HepG2 (cell line): ENCODE measurements around the gene COA3. TPM values are rescaled to one million over a fixed set of nuclear protein-coding genes. Genes with fewer than 3 reads are reported as not detected.

Experiments used
- ARID4A ChIP-seq: sonication (generic); formaldehyde crosslinking; IDR thresholded peaks from 2 replicates; pipeline ENCODE4 v1.5.0; 2020; ENCODE audit warnings: mild to moderate bottlenecking, missing genetic modification reagents, borderline replicate concordance
- ELF3 ChIP-seq: IDR thresholded peaks from 2 replicates; pipeline ENCODE4 v1.6.1; 2016; ENCODE audit warnings: missing genetic modification reagents, missing compliant biosample characterization
- HHEX ChIP-seq: IDR thresholded peaks from 2 replicates; pipeline ENCODE4 v1.6.1; 2016; ENCODE audit warnings: control low read depth
- HNF1B ChIP-seq: sonication (generic); formaldehyde crosslinking; IDR thresholded peaks from 2 replicates; pipeline ENCODE4 v1.5.1; 2020; ENCODE audit warnings: mild to moderate bottlenecking, moderate library complexity, missing genetic modification reagents
- KDM5B ChIP-seq: sonication (generic); formaldehyde crosslinking; IDR thresholded peaks from 2 replicates; pipeline ENCODE4 v1.4.0; 2020; ENCODE audit warnings: missing genetic modification reagents, mild to moderate bottlenecking, borderline replicate concordance
- NAIF1 ChIP-seq: sonication (generic); formaldehyde crosslinking; IDR thresholded peaks from 2 replicates; pipeline ENCODE4 v1.5.0; 2020; ENCODE audit warnings: mild to moderate bottlenecking, missing genetic modification reagents, borderline replicate concordance
- NR0B2 ChIP-seq: sonication (generic); formaldehyde crosslinking; IDR thresholded peaks from 2 replicates; pipeline ENCODE4 v1.4.0; 2020; ENCODE audit warnings: mild to moderate bottlenecking, missing genetic modification reagents
- RORA ChIP-seq: sonication (generic); formaldehyde crosslinking; IDR thresholded peaks from 2 replicates; pipeline ENCODE4 v1.5.0; 2020; ENCODE audit warnings: mild to moderate bottlenecking, missing genetic modification reagents, moderate library complexity
- RXRA ChIP-seq: sonication (generic); formaldehyde crosslinking; IDR thresholded peaks from 2 replicates; pipeline ENCODE4 v1.5.1; 2020; ENCODE audit warnings: missing genetic modification reagents
- SMYD3 ChIP-seq: sonication (generic); formaldehyde crosslinking; IDR thresholded peaks from 2 replicates; pipeline ENCODE4 v1.8.1; 2023; ENCODE audit warnings: mild to moderate bottlenecking, missing genetic modification reagents
- SUZ12 ChIP-seq: fragments of 150-350 bp; IDR thresholded peaks from 2 replicates; pipeline ENCODE4 v1.6.1; 2014; ENCODE audit warnings: low read depth, low read length
- TCF7 ChIP-seq: sonication (generic); IDR thresholded peaks from 2 replicates; pipeline ENCODE4 v1.6.1; 2016; ENCODE audit warnings: antibody characterized with exemption, low read depth
- THAP8 ChIP-seq: sonication (generic); formaldehyde crosslinking; IDR thresholded peaks from 2 replicates; pipeline ENCODE4 v1.5.1; 2020; ENCODE audit warnings: missing genetic modification reagents, mild to moderate bottlenecking, borderline replicate concordance
- ZFP36L2 ChIP-seq: sonication (generic); formaldehyde crosslinking; IDR thresholded peaks from 2 replicates; pipeline ENCODE4 v1.4.0; 2020; ENCODE audit warnings: missing genetic modification reagents
- ZFY ChIP-seq: sonication (generic); formaldehyde crosslinking; IDR thresholded peaks from 2 replicates; pipeline ENCODE4 v1.4.0; 2020; ENCODE audit warnings: missing genetic modification reagents
- ZMAT3 ChIP-seq: sonication (generic); formaldehyde crosslinking; conservative IDR thresholded peaks from 2 replicates; pipeline ENCODE4 v1.7.0; 2021; ENCODE audit warnings: missing genetic modification reagents
- ZNF17 ChIP-seq: sonication (generic); formaldehyde crosslinking; IDR thresholded peaks from 2 replicates; pipeline ENCODE4 v1.5.0; 2020; ENCODE audit warnings: mild to moderate bottlenecking, missing genetic modification reagents
- ZNF383 ChIP-seq: sonication (generic); formaldehyde crosslinking; IDR thresholded peaks from 2 replicates; pipeline ENCODE4 v1.4.0; 2020; ENCODE audit warnings: missing genetic modification reagents, mild to moderate bottlenecking, borderline replicate concordance
- ZNF598 ChIP-seq: sonication (generic); formaldehyde crosslinking; IDR thresholded peaks from 2 replicates; pipeline ENCODE4 v1.5.1; 2020; ENCODE audit warnings: mild to moderate bottlenecking, missing genetic modification reagents, borderline replicate concordance
- ZNF616 ChIP-seq: sonication (generic); formaldehyde crosslinking; IDR thresholded peaks from 2 replicates; pipeline ENCODE4 v1.5.0; 2020; ENCODE audit warnings: low read depth, mild to moderate bottlenecking, missing genetic modification reagents
- ZNF720 ChIP-seq: sonication (generic); formaldehyde crosslinking; IDR thresholded peaks from 2 replicates; pipeline ENCODE4 v1.4.0; 2020; ENCODE audit warnings: missing genetic modification reagents
- ZNF768 ChIP-seq: sonication (generic); formaldehyde crosslinking; IDR thresholded peaks from 2 replicates; pipeline ENCODE4 v1.4.0; 2020; ENCODE audit warnings: missing genetic modification reagents
- ZNF792 ChIP-seq: IDR thresholded peaks from 2 replicates; pipeline ENCODE4 v1.6.1; 2016
- ZNF883 ChIP-seq: sonication (generic); formaldehyde crosslinking; IDR thresholded peaks from 2 replicates; pipeline ENCODE4 v1.5.1; 2020; ENCODE audit warnings: mild to moderate bottlenecking, missing genetic modification reagents; ENCODE audit errors: not compliant biosample characterization
- polyA plus RNA-seq, 8 experiments: library from polyadenylated mRNA; depleted of rRNA in 3 of 8; stranded (reverse) in 7 of 8; unstranded in 1 of 8; fragments of >200 nt; fragmentation: Illumina TruSeq in 4 of 8; extraction: Trizol in 4 of 8; gene quantifications; 2 replicates each; pipeline versions ENCODE4 v1.2.1 to v1.2.3, GENCODE V29; 2011 to 2016; ENCODE audit warnings: low read depth in 4 of 8, missing spikeins in 1 of 8, mixed read lengths in 1 of 8; ENCODE audit not compliant: insufficient read depth in 1 of 8
- total RNA-seq, 5 experiments: library from RNA; depleted of rRNA; stranded (reverse); fragments of >200 nt; fragmentation: Illumina TruSeq; extraction: Trizol; gene quantifications; 2 replicates each; pipeline ENCODE4 v1.2.3, GENCODE V29; 2016; ENCODE audit warnings: low read depth in 1 of 5

Gene COA3
- total and polyA plus RNA-seq, 2 of the 13 experiments (the other 11 are each of a cell fraction or from before 2014, with no cell fraction given): 133 to 202 TPM

GRCh38 chr17:42760652-42761581, 37.6 kb downstream of the COA3 start, which contains the start of gene RAMP2 (continued):
- TF ChIP-seq HHEX (CRISPR knock-in tag) (no peak), ZNF883 (peak; percentile 79), ZNF598 (CRISPR knock-in tag) (0 out of 2 replicates have a peak, but pooled peaks have one; percentile 18), ZNF792 (CRISPR knock-in tag) (peak; percentile 34; the same call in 1 of the 2 replicates), ZNF768 (CRISPR knock-in tag) (peak; percentile 17; the same call in 1 of the 2 replicates), ZNF616 (CRISPR knock-in tag) (peak; percentile 80; the same call in 1 of the 2 replicates), ZFY (peak; percentile 58), KDM5B (CRISPR knock-in tag) (0 out of 2 replicates have a peak, but pooled peaks have one; percentile 41), ZNF17 (no peak), HNF1B (CRISPR knock-in tag) (no peak), ZFP36L2 (CRISPR knock-in tag) (no peak), NR0B2 (CRISPR knock-in tag) (peak; percentile 52; the same call in 1 of the 2 replicates), RORA (CRISPR knock-in tag) (no peak), TCF7 (no peak), SUZ12 (no peak), THAP8 (no peak), RXRA (no peak), SMYD3 (no peak), ZMAT3 (CRISPR knock-in tag) (0 out of 2 replicates have a peak, but pooled peaks have one; percentile 31), ARID4A (peak; percentile 66; the same call in 1 of the 2 replicates), ZNF720 (CRISPR knock-in tag) (no peak), ELF3 (peak; percentile 21; the same call in 1 of the 2 replicates), ZNF383 (CRISPR knock-in tag) (no peak), NAIF1 (CRISPR knock-in tag) (no peak)
